Measurements from ENCODE around the gene PLXDC2.

Gene PLXDC2

GRCh38 chr10:20300735-20301134 is 484.5 kb downstream of the PLXDC2 start:
- FAIRE-seq: no peak

GRCh38 chr10:20302033-20302432 is 485.8 kb downstream of the PLXDC2 start:
- DNase-seq (ENCODE audit: insufficient read length, low spot score) (no peak), FAIRE-seq (no peak)

More at GRCh38 chr10:20300735-20301134, 484.5 kb downstream of the PLXDC2 start:
- DNase-seq (ENCODE audit: insufficient read length, low spot score): no peak

DNA sequence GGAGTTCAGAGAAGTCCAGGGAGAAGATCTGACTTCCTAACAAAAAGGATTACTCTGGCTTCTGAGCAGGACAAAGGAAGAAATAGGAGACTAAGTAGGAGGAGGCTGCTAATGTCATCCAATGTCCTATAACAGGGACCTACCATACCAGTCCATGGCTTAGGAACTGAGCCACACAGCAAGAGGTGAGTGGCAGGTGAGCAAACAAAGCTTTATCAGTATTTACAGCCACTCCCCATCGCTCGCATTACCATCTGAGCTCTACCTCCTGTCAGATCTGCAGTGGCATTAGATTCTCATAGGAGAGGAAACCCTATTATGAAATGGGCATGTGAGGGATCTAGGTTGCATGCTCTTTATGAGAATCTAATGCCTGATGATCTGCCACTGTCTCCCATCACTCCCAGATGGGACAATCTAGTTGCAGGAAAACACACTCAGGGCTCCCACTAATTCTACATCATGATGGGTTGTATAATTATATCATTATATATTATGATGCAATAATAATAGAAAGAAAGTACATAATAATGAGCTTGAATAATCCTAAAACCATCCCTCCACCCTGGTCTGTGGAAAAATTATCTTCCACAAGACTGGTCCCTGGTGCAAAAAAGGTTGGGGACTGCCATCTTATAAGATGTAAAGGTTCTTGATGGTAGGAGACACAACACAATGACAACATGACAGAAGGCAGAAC is 487.4 kb downstream of the PLXDC2 start:
- no peak for DNase-seq (ENCODE audit: insufficient read length, low spot score)
- no peak for FAIRE-seq

- no peak for FAIRE-seq
- DNase-seq (ENCODE audit: insufficient read length, low spot score): no peak
Observed at GRCh38 chr10:20313665-20314064, 497.4 kb downstream of the PLXDC2 start.

DNA sequence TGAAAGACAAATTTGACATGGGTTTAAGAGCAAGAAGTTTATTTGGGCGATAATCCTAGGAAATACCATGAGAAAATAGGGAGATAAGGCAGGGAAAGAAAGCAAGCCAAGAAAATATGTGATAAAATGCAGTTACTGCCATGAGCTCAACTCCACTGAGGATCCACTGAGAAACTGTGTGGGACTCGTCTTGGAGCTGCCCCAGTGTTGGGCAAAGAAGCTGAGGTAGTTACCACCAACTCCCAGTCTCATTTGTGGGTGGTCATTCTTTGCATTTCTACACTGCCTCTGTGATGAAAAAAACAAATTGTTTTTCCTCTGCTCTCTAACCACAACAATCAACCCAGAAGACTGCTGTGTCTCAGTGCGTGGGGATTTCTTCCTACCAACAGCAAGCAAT is 498.2 kb downstream of the PLXDC2 start:
- FAIRE-seq: no peak
- DNase-seq (ENCODE audit: insufficient read length, low spot score): no peak

GRCh38 chr10:20327954-20328353 is 511.7 kb downstream of the PLXDC2 start:
- DNase-seq (ENCODE audit: insufficient read length, low spot score) (no peak), FAIRE-seq (no peak)

DNA sequence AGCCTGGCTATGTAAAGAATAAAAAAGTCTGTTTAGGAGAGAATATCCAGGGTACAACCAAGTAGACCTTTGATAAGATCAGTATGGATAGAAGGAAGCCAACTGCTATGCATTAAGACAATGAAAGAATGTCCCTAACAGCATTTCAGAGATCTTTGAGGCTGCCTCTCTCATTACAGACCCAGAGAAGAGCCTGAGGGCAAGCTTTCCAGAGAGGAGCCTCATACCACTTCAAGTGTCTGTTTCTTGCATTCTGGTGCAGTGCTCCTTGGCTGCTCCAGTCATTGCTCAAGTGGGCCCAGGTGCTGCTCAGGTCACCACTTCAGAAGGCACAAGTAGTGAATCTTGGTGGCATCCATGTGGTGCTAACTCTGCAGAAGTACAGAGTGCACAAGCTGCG is 514.0 kb downstream of the PLXDC2 start:
- no peak for FAIRE-seq
- no peak for DNase-seq (ENCODE audit: insufficient read length, low spot score)

DNA sequence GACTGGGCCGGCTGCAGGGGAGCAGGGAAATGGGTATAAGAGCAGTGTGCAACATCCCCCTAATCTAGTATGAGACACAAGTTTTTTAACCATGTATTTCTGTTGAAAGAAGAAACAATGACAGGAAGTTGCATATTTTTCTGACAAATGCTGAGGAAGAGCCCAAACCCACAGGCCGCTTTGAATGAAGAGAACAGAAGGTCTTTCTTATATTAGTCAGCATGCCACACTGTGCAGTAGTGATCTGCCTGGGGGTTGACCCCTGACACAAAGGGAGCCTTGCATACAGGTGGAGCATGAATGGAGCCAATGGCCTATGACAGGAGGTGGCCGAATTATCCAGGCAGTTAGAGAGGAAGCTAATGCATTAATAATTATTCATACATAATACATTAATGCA is 518.3 kb downstream of the PLXDC2 start:
- FAIRE-seq (no peak), DNase-seq (ENCODE audit: insufficient read length, low spot score) (no peak)

Data from GM19239 (cell line).